Astrocyte of the cerebellum (primary cell): ENCODE results near the gene C1QTNF6.

Source experiments
- DNase-seq: peaks from one replicate; pipeline ENCODE4 v3.0.0-alpha.2; 2011; ENCODE audit warnings: low read depth
- H3K4me3 ChIP-seq: 2 replicates; pipeline ENCODE4 v1.5.1; 2011; ENCODE audit warnings: mild to moderate bottlenecking, low read depth, low read length, moderate library complexity
- CTCF ChIP-seq: IDR thresholded peaks from 2 replicates; pipeline ENCODE4 v1.5.1; 2012; ENCODE audit warnings: low read length, low read depth, moderate library complexity, mild to moderate bottlenecking; ENCODE audit errors: missing control alignments
- in situ Hi-C: cut with HindIII; loops from 2 replicates; pipeline ENCODE4 v1.10.0; 2017; ENCODE audit warnings: low sequenced_read_pairs

The C1QTNF6 gene

GRCh38 chr22:37184816-37185541 is 3.1 kb downstream of the C1QTNF6 start:
- no peak for DNase-seq
- H3K4me3 ChIP-seq, result no peak overlapping the region
- no peak for TF ChIP-seq CTCF
- in situ Hi-C loops, result no loop called here

GRCh38 chr22:37184380-37184755 is 3.7 kb downstream of the C1QTNF6 start:
- no peak for TF ChIP-seq CTCF
- in situ Hi-C loops, result no loop called here
- no peak for DNase-seq
- H3K4me3 ChIP-seq, result no peak overlapping the region

GRCh38 chr22:37183432-37184379 is 4.3 kb downstream of the C1QTNF6 start:
- TF ChIP-seq CTCF, result no peak
- H3K4me3 ChIP-seq, result no peak overlapping the region
- no peak for DNase-seq
- in situ Hi-C loops, result no loop called here

GRCh38 chr22:37182949-37183245 is 5.2 kb downstream of the C1QTNF6 start:
- in situ Hi-C loops, result no loop called here
- no peak for DNase-seq
- H3K4me3 ChIP-seq, result no peak overlapping the region
- TF ChIP-seq CTCF, result no peak

GRCh38 chr22:37182101-37182948 is 5.7 kb downstream of the C1QTNF6 start:
- DNase-seq, result no peak

More at GRCh38 chr22:37182101-37182948, 5.7 kb downstream of the C1QTNF6 start:
- no peak overlapping the region for H3K4me3 ChIP-seq
- no peak for TF ChIP-seq CTCF
- in situ Hi-C loops, result no loop called here
